OCI-LY7 (cell line): ENCODE data around the gene AKT3.

Source experiments
- EZH2phosphoT487 ChIP-seq: fragments of 200-600 bp; sonication (generic); IDR thresholded peaks from 2 replicates; pipeline ENCODE4 v1.6.1; 2018; ENCODE audit warnings: low read depth, borderline replicate concordance, mild to moderate bottlenecking, mixed run types, antibody characterized with exemption, low read length, moderate library complexity, mixed read lengths
- TF ChIP-seq, protein P1 (sequence below): fragments of 200-600 bp; sonication (generic); conservative IDR thresholded peaks from 2 replicates; pipeline ENCODE4 v1.5.1; 2014; ENCODE audit warnings: mild to moderate bottlenecking, antibody characterized with exemption, low read length, moderate library complexity, mixed read lengths

DNA sequence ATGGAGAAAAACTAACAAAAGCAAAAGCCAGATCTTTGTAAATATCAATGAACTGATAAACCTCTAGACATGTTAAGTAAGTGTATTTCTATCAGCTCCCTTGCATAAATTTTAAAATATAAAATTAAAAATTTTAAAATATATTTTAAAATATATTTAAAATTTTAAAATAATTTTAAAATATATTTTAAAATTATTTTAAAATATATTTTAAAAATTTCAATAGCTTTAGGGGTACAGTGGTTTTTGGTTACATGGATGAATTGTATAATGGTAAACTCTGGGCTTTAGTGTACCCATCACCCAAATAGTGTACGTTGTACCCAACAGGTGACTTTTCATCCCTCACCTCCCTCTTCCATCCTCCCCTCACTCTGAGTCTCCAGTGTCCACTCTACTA, 315.0 kb downstream of the AKT3 start:
- TF ChIP-seq, protein P1, sequence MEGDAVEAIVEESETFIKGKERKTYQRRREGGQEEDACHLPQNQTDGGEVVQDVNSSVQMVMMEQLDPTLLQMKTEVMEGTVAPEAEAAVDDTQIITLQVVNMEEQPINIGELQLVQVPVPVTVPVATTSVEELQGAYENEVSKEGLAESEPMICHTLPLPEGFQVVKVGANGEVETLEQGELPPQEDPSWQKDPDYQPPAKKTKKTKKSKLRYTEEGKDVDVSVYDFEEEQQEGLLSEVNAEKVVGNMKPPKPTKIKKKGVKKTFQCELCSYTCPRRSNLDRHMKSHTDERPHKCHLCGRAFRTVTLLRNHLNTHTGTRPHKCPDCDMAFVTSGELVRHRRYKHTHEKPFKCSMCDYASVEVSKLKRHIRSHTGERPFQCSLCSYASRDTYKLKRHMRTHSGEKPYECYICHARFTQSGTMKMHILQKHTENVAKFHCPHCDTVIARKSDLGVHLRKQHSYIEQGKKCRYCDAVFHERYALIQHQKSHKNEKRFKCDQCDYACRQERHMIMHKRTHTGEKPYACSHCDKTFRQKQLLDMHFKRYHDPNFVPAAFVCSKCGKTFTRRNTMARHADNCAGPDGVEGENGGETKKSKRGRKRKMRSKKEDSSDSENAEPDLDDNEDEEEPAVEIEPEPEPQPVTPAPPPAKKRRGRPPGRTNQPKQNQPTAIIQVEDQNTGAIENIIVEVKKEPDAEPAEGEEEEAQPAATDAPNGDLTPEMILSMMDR: no peak
- no peak for TF ChIP-seq EZH2phosphoT487
